Activated CD8-positive, alpha-beta memory T cell treated with anti-CD3 and anti-CD28 coated beads for 24 hours (primary cell): ENCODE measurements around the gene TPPP3.

ENCODE experiments used
- DNase-seq: peaks from one replicate; pipeline ENCODE4 v3.0.0-alpha.2; 2020

TPPP3 gene

DNA sequence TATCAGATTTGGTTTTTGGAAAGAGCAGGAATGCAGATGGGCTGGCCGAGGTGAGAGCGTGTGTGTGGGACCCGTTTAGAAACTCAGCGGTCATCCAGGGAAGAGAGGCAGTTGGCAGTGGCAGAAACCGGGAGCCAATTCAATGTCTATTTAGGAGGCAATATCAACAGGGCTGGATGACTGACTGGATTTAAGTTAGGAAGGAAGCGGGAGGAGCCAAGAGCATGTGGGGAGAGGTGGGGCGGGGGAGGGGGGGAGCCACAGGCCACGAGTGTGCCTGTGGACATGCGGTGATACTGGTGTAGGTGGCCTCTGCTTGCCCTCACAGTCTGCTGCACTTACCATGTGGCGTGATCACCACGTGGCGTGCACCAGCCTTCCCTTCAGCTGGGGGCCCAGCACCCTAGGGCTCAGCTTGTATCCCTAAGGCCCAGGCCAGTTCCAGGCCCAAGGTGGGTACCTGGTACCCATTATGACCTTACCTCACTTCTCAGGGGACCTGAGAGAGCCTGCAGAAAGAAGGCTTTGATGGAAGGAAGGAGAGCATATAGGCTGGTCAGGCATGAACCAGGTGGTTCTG, 10.8 kb upstream of the TPPP3 start:
- DNase-seq, result no peak

GRCh38 chr16:67400901-67401300, 7.6 kb upstream of the TPPP3 start:
- no peak for DNase-seq

DNA sequence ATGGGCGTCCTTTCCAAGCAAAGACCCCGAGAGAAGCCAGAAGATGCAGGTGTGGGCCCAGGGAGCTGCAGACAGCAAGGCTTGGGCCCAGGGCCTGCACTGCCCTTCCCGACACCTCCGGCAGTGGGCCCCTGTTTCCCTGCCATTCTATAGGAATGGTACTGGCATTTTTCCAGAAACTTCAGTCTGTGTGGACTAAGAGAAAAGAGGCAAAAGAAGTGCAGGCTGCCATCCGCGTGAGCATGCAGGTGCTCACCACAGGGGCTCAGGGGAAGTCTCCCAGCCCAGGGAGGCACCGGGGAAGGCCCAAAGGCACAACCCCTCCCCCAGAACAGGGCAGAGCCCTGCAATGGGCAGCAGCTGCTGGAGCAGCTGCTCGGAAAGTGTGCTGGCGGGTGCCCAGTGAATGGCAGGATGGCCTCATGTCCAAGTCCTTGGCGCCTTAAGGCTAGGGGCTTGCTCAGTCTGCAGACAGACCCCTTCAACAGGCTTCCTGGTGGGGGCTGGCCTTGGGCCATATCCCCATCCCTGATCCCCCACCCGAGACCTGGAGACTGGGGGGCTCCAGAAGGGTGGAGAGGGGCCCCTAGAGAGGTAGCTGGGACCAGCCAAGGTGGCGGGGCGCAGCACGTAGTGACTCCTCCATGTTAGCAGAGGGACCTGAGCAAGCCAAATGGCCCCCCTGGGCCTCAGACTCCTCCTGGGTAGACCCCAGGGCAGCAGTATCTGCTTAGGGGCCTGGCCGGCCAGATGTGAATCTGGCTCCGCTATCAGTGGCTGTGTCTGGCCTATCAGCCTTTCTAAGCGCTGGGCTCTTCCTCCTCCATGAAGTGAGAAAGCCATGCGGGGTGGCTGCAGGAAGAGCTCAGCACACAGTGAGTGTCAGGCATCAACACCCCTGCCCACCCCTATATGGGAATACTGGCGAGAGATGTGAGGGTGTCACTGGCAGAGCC, 6.7 kb upstream of the TPPP3 start:
- DNase-seq, result no peak

GRCh38 chr16:67399218-67399733, 6.0 kb upstream of the TPPP3 start:
- peak; percentile 81 for DNase-seq

DNA sequence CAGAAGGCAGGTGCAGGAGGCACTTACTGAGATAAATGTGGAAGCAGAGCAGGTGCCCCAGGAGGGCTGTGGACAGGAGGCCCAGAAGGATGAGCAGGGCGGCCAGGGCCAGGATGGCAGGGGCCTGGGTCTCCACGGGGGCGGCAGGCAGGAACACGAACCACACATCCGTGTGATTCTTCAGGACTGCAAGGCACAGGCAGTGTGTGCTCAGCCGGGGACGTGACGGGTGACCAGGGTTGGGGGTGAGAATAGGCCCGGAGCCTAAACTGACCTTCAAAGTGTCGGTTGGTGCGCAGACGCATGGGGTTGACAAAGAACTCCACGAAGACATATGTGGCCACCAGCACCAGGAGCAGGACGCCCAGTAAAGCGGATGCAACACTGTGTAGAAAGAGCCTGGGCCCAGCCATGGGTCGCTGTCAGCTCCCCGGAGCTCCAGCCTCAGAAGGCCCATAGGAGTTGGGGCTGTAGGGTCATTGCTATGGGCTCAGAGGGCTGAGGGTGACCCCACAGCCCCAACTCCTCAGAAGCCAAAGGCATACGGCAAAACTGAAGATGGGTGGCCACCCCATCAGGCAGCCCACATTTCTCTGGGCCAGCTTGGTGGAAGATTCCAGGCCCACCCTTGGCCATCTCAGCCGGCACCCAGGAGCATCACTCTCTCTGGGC, 5.4 kb upstream of the TPPP3 start:
- DNase-seq, result no peak

GRCh38 chr16:67397812-67398545, 4.7 kb upstream of the TPPP3 start:
- no peak for DNase-seq

DNA sequence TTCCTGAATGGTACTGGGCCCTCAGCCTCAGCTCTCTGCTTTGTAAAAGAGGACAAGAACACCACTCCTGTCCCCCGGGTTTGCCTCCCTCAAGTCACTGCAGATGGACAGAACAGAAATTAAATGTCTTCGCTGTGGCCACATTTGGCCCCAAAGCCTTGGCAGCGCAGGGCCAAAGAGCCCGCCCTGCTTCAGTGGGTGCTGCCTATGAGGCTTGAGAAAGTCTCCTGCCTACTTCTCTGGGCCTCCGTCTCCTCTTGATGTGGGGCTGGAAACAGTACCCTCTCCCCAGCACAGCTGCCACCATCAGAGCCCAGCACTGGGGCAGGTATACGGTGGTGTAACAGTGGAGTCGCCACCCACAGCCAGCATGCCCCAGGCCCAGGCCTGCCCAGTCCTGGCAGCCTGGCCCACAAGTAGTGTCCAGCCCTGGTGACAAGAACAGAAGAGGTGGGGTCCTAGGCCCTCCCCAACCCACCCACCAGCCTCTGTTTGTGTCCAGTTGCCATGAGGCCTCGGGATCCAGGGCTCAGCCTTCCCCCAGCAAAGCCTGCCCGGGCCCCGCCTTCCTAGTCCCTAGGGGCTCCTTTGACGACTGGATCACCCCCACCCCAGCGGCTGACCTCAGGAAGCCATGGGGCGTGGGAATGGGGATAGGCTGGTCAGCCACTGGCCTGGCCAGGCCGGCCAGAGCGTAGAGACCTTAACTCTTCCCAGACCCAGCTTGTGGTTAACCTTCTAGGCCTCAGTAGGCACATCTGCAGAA, 3.9 kb upstream of the TPPP3 start:
- no peak for DNase-seq

GRCh38 chr16:67396159-67397035, 3.1 kb upstream of the TPPP3 start:
- no peak for DNase-seq

DNA sequence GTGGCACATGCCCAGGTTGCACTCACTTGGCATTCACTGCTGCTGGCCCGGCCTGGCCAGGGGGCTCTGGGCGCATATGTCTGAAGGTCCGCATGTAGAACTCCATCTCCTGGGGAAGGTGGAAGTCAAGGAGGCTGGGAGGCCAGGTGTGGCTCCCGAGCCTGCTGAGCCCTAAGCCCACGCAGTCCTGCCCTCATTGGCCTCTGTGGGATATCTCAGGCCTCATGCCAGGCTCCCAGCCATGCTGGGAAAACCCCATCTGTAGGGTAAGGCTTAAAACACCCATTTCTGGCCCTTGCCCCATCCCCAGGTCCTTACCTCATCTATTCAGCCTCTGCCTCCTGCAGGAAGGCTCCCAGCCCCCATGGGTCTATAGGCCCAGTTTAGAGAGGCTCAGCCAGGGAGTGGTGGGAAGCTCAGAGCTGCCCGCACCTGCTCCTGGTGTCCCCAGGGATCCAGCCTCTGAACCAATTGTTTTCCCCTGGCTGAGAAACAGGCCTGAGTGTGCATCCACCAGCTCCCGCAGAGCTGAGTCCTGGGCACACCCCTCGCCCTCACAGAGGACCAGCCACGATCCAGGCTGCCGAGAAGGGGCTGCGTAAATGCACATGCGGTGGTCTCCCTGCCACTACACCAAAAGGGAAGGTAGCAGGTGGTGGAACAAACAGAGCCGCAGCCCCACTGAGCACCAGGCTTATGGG, 2.3 kb upstream of the TPPP3 start:
- DNase-seq, result no peak

DNA sequence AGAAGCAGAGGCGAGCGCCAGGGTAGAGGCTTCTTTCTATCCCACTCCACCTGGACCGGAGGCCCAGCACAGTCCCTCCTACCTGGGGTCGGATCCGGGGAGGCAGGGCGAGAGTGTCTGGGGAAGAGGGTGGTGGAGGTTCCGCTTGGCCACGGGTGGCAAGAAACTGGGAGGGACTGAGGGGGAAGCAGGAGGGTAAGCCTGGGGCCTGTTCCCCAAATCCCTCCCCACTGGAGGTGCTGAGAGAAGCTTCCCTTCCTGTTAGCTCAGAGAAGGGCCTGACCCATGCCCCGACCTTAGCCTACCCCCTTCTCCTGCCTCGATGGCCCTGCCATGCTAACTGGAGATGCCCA, 1.8 kb upstream of the TPPP3 start:
- DNase-seq, result no peak

DNA sequence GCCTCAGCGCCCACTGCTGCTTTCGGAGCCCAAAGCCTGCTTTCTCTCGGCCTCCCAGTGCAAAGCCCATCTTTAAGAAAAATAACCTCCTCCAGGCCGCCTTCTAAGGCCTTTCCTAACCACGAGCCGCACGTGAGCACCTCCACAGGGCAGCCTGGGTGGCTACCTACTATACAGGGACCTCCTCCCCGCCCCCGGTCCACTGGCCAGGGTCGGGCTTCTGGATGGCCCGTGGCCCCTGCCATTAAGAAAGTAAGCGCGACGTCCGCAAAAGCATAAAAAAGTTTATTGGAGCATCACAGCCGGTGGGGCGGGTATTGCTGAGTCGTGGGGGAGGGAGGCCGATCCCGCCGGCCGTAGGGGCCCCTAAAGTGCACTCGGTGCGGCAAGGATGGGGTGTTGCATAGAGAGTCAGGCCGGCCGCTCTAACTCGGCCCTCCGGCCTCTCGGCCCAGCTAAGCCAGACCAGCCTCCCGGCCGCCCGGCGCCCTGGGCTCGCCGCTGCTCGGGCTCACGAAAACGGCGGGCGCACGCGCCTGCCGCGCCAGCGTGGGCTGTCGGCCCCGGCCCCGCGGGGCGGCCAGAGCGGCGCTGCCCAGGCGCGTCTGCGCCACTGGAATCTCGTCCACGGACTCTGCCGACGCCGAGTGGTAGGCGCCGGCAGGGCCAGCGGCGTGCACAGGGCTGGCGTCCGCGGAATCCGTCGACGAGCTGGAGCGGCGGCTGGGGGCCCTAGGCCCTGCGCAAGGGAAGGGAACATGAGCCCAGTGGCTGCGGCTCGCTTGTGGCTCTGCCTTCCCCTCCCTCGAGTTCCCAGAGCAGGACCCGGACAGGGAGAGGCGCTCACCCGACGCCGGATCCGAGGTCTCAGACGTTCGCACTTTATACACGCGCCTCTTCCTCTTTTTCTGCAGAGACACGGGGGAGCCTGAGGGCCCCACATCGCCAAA, 1.1 kb upstream of the TPPP3 start:
- no peak for DNase-seq

- DNase-seq, result no peak
Measured at GRCh38 chr16:67393788-67394154, 473 bp upstream of the TPPP3 start.

DNA sequence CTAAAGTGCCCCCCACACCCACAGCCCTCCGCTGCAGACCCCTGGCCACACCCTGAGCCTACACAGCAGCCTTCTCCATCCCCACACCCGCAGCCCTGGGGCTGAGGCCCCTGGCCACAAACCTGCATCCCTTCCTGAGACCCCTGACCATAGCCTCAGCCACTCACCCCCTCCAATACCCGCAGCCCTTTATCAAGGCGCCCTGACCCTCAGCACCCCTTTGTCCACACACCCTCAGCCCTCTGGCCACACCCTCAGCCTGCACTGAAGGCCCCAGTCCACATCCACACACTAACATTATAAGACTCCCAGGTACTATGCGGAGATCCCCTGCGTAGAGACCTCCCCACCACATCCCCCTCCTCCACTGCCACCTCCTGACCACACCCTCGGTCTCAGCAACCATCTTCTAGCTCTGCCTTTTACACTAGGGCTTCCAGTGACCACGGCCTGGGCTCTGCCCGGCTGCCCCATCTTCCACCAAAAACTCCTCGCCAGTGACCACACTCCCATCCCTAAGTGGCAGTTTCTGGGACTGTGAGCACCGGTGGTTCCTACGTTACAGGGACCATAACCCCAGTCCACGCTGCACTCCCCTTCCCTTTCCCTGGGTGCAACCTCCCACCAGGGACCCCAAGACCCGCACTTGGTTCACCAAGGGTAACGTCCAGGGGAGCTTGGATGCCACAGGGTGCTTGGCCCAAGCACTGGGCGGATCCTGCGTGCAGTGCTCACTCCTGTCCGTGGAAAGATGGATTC, 818 bp downstream of the TPPP3 start:
- no peak for DNase-seq

GRCh38 chr16:67391424-67392300, 1.6 kb downstream of the TPPP3 start:
- no peak for DNase-seq

- no peak for DNase-seq
Measured at GRCh38 chr16:67390816-67391423, 2.4 kb downstream of the TPPP3 start.

DNA sequence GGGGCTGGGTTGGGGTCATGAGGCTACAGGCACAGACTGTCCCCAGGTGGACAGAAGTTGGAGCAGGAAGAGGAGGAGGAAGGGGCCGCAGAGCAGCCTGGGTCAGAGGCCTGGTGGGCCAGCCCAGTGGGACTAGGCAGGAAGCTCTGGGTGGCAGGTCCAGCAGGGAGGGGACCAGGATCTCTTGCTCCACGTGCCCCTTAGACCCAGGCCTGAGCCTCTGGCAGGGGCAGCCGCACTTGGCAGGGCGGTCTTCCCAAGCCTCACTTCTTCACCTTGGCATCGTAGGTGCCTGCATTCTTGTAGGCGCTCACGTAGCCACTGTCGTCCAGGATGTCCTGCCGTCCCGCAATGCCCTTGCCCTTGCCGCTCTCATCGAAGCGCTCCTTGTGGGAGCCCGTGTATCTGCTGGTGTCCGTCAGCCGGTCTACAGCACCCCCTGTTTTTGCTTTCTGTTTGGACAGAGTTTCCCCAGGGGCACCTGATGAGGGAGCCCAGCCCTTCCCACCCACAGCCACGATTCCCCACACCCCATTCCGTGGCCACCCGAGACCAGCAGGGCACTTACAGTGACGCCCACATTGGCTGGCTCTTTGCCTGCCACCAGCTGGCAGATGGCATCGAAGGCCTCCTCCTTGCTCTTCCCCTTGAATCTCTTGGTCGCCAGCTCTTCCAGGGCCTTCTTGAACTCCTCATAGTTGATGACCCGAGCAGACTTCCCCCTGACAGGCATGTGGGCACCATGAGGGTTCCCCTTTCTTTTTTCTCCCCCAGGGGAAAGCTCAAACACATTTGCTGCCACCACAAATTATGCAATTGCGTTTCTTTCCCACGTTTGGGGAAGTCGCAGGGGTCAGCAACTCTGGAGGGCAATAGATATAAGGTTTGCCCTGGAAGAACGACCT, 3.1 kb downstream of the TPPP3 start:
- DNase-seq, result no peak
